Panc1 (cell line): ENCODE data around the gene RPSA. TPM values are rescaled to one million over a fixed set of nuclear protein-coding genes. Genes with fewer than 3 reads are reported as not detected.
"Not testable (repeated sequence)": the region's sequence is repeated elsewhere in the genome, so short reads cannot be mapped to it uniquely, and the experiment has no call there.

Experiments used
- ATAC-seq: fragments of 200-7000 bp; cut with Tn5 transposase; 2 replicates; pipeline ENCODE4 v1.9.1; 2020; ENCODE audit warnings: mild to moderate bottlenecking, moderate library complexity
- BruUV-seq: library from RNA; stranded (reverse); fragments of 400-500 nt; replicated peaks from 2 replicates; lab custom pipeline; 2021; lab: Mats Ljungman, UMichigan
- CTCF ChIA-PET: fragments of 300-600 bp; sonication (Branson Sonifier 250); formaldehyde crosslinking; loops from one replicate; lab custom pipeline; 2022; ENCODE audit warnings: antibody characterized with exemption; lab: Charles Lee
- POLR2A ChIA-PET: fragments of 300-600 bp; sonication (Branson Sonifier 250); formaldehyde crosslinking; loops from one replicate; lab custom pipeline; 2022; ENCODE audit warnings: antibody characterized with exemption; lab: Charles Lee
- DNase-seq: peaks from one replicate; pipeline ENCODE4 v3.0.0-alpha.2; 2010; ENCODE audit warnings: low read depth, low spot score
- H3K27ac ChIP-seq: 2 replicates; pipeline ENCODE4 v1.5.1; 2011; ENCODE audit warnings: mild to moderate bottlenecking, low read length, inconsistent platforms
- H3K27me3 ChIP-seq: fragments of 200-500 bp; sonication (Bioruptor generic); 2 replicates; pipeline ENCODE4 v1.6.0; 2014; ENCODE audit warnings: low read length, inconsistent platforms; ENCODE audit not compliant: control insufficient read depth, insufficient read depth
- H3K36me3 ChIP-seq: fragments of 200-500 bp; sonication (Bioruptor generic); 2 replicates; pipeline ENCODE4 v1.5.1; 2014; ENCODE audit warnings: inconsistent platforms, mild to moderate bottlenecking, low read length, moderate library complexity; ENCODE audit not compliant: control insufficient read depth, insufficient read depth
- H3K4me1 ChIP-seq: 2 replicates; pipeline ENCODE4 v1.5.1; 2011; ENCODE audit warnings: inconsistent platforms, mild to moderate bottlenecking, low read length, moderate library complexity; ENCODE audit not compliant: control insufficient read depth, insufficient read depth
- H3K4me3 ChIP-seq, 2 experiments: 2 replicates each; pipeline ENCODE4 v1.5.1; 2011 to 2012; ENCODE audit warnings: low read depth in 2 of 2, low read length in 2 of 2, mild to moderate bottlenecking in 2 of 2, inconsistent platforms in 1 of 2, moderate library complexity in 1 of 2
- H3K9me3 ChIP-seq: fragments of 200-500 bp; sonication (Bioruptor generic); 2 replicates; pipeline ENCODE4 v1.5.1; 2014; ENCODE audit warnings: low read depth, mild to moderate bottlenecking, inconsistent platforms, low read length, moderate library complexity; ENCODE audit not compliant: control insufficient read depth, insufficient read depth
- POLR2AphosphoS5 ChIP-seq: IDR thresholded peaks from 2 replicates; pipeline ENCODE4 v1.6.1; 2012; ENCODE audit warnings: mild to moderate bottlenecking, low read depth, low read length, moderate library complexity
- REST ChIP-seq, 2 experiments: IDR thresholded peaks; 2 replicates each; pipeline ENCODE4 v1.6.1; 2011 to 2012; ENCODE audit warnings: low read depth in 2 of 2, control low read depth in 1 of 2, low read length in 1 of 2, mild to moderate bottlenecking in 1 of 2, moderate library complexity in 1 of 2; ENCODE audit not compliant: insufficient read depth in 1 of 2
- SIN3A ChIP-seq: IDR thresholded peaks from 2 replicates; pipeline ENCODE4 v1.6.1; 2012; ENCODE audit warnings: low read depth, mild to moderate bottlenecking, low read length, moderate library complexity, borderline replicate concordance; ENCODE audit not compliant: insufficient read depth
- TCF7L2 ChIP-seq: IDR thresholded peaks from 2 replicates; pipeline ENCODE4 v1.6.1; 2011; ENCODE audit warnings: mild to moderate bottlenecking, low read depth, low read length, inconsistent platforms
- in situ Hi-C: cut with HindIII; loops from 2 replicates; pipeline ENCODE4 v1.10.0; 2016; ENCODE audit warnings: low sequenced_read_pairs, low pct_unique_long_range_greater_than_20kb
- intact Hi-C: fragments of 100-400 bp; cut with micrococcal nuclease; formaldehyde crosslinking; loops from one replicate; pipeline ENCODE4 v1.10.0; 2022; ENCODE audit not compliant: unreplicated experiment
- total RNA-seq: library from RNA; stranded (reverse); gene quantifications from one replicate; pipeline ENCODE4 v1.2.1, GENCODE V29; 2021; ENCODE audit not compliant: unreplicated experiment
- TF ChIP-seq, protein P1 (sequence below): fragments of 450-650 bp; IDR thresholded peaks from 2 replicates; pipeline ENCODE4 v1.5.1; 2017; ENCODE audit warnings: mild to moderate bottlenecking

Gene RPSA
- total RNA-seq, 1 experiment from 2014 or later, result 856 TPM

DNA sequence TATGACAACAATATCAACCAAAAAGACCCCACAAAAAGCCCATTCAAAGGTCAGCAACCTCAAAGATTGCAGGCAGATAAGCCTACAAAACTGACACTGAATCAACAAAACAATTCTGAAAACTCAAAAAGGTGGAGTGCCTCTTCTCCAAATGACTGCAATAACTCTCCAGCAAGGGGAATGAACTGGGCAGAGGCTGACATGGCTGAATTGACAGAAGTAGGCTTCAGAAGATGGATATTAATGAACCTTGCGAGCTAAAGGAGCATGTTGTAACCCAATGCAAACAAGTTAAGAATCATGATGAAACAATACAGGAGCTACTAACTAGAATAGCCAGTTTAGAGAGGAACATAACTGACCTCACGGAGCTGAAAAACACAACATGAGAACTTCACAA lies 43.7 kb upstream of the RPSA start:
- H3K36me3 ChIP-seq, result no peaks in the 10 kb centered on the region
- ChIA-PET POLR2A (no interaction called here), CTCF (no interaction called here)
- H3K27ac ChIP-seq, result no peak overlapping the region
- no peak for DNase-seq
- H3K4me1 ChIP-seq, result no peaks in the 10 kb centered on the region
- H3K4me3 ChIP-seq, result no peak overlapping the region
- H3K27me3 ChIP-seq, result no peaks in the 10 kb centered on the region
- in situ Hi-C loops (no loop called here), intact Hi-C loops (no loop called here)
- no peak for ATAC-seq
- TF ChIP-seq, protein P1, sequence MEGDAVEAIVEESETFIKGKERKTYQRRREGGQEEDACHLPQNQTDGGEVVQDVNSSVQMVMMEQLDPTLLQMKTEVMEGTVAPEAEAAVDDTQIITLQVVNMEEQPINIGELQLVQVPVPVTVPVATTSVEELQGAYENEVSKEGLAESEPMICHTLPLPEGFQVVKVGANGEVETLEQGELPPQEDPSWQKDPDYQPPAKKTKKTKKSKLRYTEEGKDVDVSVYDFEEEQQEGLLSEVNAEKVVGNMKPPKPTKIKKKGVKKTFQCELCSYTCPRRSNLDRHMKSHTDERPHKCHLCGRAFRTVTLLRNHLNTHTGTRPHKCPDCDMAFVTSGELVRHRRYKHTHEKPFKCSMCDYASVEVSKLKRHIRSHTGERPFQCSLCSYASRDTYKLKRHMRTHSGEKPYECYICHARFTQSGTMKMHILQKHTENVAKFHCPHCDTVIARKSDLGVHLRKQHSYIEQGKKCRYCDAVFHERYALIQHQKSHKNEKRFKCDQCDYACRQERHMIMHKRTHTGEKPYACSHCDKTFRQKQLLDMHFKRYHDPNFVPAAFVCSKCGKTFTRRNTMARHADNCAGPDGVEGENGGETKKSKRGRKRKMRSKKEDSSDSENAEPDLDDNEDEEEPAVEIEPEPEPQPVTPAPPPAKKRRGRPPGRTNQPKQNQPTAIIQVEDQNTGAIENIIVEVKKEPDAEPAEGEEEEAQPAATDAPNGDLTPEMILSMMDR, result no peak
- TF ChIP-seq POLR2AphosphoS5, result no peak
- no peak for TF ChIP-seq REST (IDR thresholded peaks at IDR 0.05; ENCODE audit: insufficient read depth in 1 of 2, low read depth in 2 of 2, low read length in 1 of 2)
- TF ChIP-seq SIN3A, result no peak
- TF ChIP-seq TCF7L2, result no peak
- BruUV-seq, result no TSS peak
- H3K9me3 ChIP-seq, result no peaks in the 10 kb centered on the region

GRCh38 chr3:39370450-39370849 lies 36.1 kb upstream of the RPSA start:
- ATAC-seq, H3K27ac ChIP-seq, BruUV-seq, POLR2A ChIA-PET, H3K27me3 ChIP-seq, H3K4me1 ChIP-seq, H3K36me3 ChIP-seq, in situ Hi-C loops, H3K9me3 ChIP-seq, CTCF ChIA-PET, DNase-seq, H3K4me3 ChIP-seq: not testable (repeated sequence)
- intact Hi-C loops, result loop anchor here (10.0 kb wide), 2 partner anchors 76 to 176 kb away; partner anchors contain the start of gene XIRP1

DNA sequence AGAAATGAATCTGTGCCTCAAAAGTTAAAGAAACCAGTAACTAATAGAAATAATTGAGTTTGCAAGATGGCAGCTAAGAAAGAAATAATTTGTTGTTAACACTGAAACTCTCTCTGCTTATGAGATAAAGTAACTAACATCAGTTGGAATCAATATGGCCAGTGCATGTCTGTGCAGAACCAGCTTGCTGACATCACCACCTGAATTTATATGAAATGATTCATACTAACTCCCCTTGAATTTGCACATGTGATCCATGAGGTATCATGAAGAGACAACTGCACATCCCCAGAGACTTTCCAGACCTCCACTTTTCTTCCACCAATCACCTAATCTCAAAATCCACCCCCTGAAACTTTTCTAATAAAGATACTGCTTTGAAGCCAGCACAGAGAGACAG lies 33.7 kb upstream of the RPSA start:
- H3K27me3 ChIP-seq, result no peaks in the 10 kb centered on the region
- ChIA-PET POLR2A (no interaction called here), CTCF (no interaction called here)
- no peaks in the 10 kb centered on the region for H3K36me3 ChIP-seq
- no peak overlapping the region for H3K4me3 ChIP-seq
- TF ChIP-seq SIN3A (no peak), REST (IDR thresholded peaks at IDR 0.05; ENCODE audit: insufficient read depth in 1 of 2, low read depth in 2 of 2, low read length in 1 of 2) (no peak), POLR2AphosphoS5 (no peak), TCF7L2 (no peak)
- TF ChIP-seq, protein P1, result no peak
- no peaks in the 10 kb centered on the region for H3K9me3 ChIP-seq
- no peaks in the 10 kb centered on the region for H3K4me1 ChIP-seq
- in situ Hi-C loops (no loop called here), intact Hi-C loops (loop anchor here (10.0 kb wide), 2 partner anchors 78 to 178 kb away; partner anchors contain the start of gene XIRP1)
- no peak for DNase-seq
- BruUV-seq, result no TSS peak
- no peak overlapping the region for H3K27ac ChIP-seq
- no peak for ATAC-seq
